HCT116 (cell line): Measurements from ENCODE around the gene LYPD8. TPM values are rescaled to one million over a fixed set of nuclear protein-coding genes. Genes with fewer than 3 reads are reported as not detected.

Experiments
- ATAC-seq: fragments of 200-7000 bp; cut with Tn5 transposase; 2 replicates; pipeline ENCODE4 v1.9.1; 2020; ENCODE audit warnings: mild to moderate bottlenecking, moderate library complexity
- BruUV-seq: library from RNA; stranded (reverse); fragments of 400-500 nt; replicated peaks from 2 replicates; lab custom pipeline; 2021; lab: Mats Ljungman, UMichigan
- CTCF ChIA-PET: fragments of 300-600 bp; sonication (Branson Sonifier 250); formaldehyde crosslinking; loops from one replicate; lab custom pipeline; 2021; ENCODE audit warnings: antibody characterized with exemption; lab: Charles Lee
- POLR2A ChIA-PET: fragments of 300-600, 350-600 bp; sonication (Branson Sonifier 250); formaldehyde crosslinking; loops from one replicate; lab custom pipeline; 2021; ENCODE audit warnings: antibody characterized with exemption; lab: Charles Lee
- RAD21 ChIA-PET, 2 experiments: fragments of 300-600 bp; sonication (Branson Sonifier 250); formaldehyde crosslinking; loops; one replicate each; lab custom pipeline; 2023; ENCODE audit warnings: low total read pairs in 2 of 2; ENCODE audit not compliant: uncharacterized antibody in 2 of 2, unreplicated experiment in 2 of 2, low non-redundant PET in 1 of 2; lab: Charles Lee
- DNase-seq: peaks from one replicate; pipeline ENCODE4 v3.0.0-alpha.2; 2010; ENCODE audit warnings: low read depth, low spot score
- H2AFZ ChIP-seq: fragments of 200-600 bp; shearing (Covaris generic), sonication (generic); 2 replicates; pipeline ENCODE4 v1.6.1; 2017; ENCODE audit warnings: low read depth, mixed run types, mixed read lengths, antibody characterized with exemption, low read length; ENCODE audit not compliant: poor library complexity, severe bottlenecking
- H3K27ac ChIP-seq: 2 replicates; pipeline ENCODE4 v1.5.1; 2012; ENCODE audit warnings: low read depth, low read length
- H3K27me3 ChIP-seq: fragments of 200-600 bp; sonication (generic); 2 replicates; pipeline ENCODE4 v1.6.1; 2016; ENCODE audit warnings: mixed run types, low read length, mixed read lengths; ENCODE audit not compliant: insufficient read depth
- H3K36me3 ChIP-seq, 2 experiments: fragments of 200-500 bp in 1 of 2; fragments of 200-600 bp in 1 of 2; sonication (Bioruptor generic) in 1 of 2; sonication (generic) in 1 of 2; 2 replicates each; pipeline versions ENCODE4 v1.5.1 to v1.6.1; 2014 to 2016; ENCODE audit warnings: low read length in 2 of 2, inconsistent platforms in 1 of 2, mixed read lengths in 1 of 2, mixed run types in 1 of 2; ENCODE audit not compliant: insufficient read depth in 2 of 2, control insufficient read depth in 1 of 2
- H3K4me1 ChIP-seq, 2 experiments: fragments of 200-600 bp in 1 of 2; sonication (generic) in 1 of 2; 2 replicates each; pipeline versions ENCODE4 v1.5.1 to v1.6.1; 2012 to 2017; ENCODE audit warnings: low read length in 2 of 2, inconsistent platforms in 1 of 2, mild to moderate bottlenecking in 1 of 2, mixed read lengths in 1 of 2, mixed run types in 1 of 2, moderate library complexity in 1 of 2; ENCODE audit not compliant: insufficient read depth in 2 of 2, control insufficient read depth in 1 of 2
- H3K4me2 ChIP-seq: fragments of 200-600 bp; sonication (generic); 2 replicates; pipeline ENCODE4 v1.6.1; 2017; ENCODE audit warnings: mixed run types, low read length, mixed read lengths
- H3K4me3 ChIP-seq, 2 experiments: fragments of 200-600 bp in 1 of 2; sonication (generic) in 1 of 2; replicated peaks in 1 of 2; 2 replicates each; pipeline ENCODE4 v1.5.1; 2011 to 2016; ENCODE audit warnings: low read length in 2 of 2, control low read depth in 1 of 2, low read depth in 1 of 2, mild to moderate bottlenecking in 1 of 2, mixed read lengths in 1 of 2, mixed run types in 1 of 2
- H3K79me2 ChIP-seq: fragments of 200-600 bp; sonication (generic); 2 replicates; pipeline ENCODE4 v1.6.1; 2017; ENCODE audit warnings: mild to moderate bottlenecking, mixed run types, low read length, moderate library complexity, mixed read lengths; ENCODE audit not compliant: insufficient read depth
- H3K9ac ChIP-seq: fragments of 200-600 bp; sonication (generic); 2 replicates; pipeline ENCODE4 v1.6.1; 2016; ENCODE audit warnings: low read length, mixed read lengths
- H3K9me2 ChIP-seq: fragments of 200-600 bp; sonication (generic), shearing (Covaris generic); 2 replicates; pipeline ENCODE4 v1.6.1; 2017; ENCODE audit warnings: mixed run types, mild to moderate bottlenecking, moderate library complexity; ENCODE audit not compliant: insufficient read depth
- H3K9me3 ChIP-seq, 2 experiments: fragments of 200-500 bp in 1 of 2; fragments of 200-600 bp in 1 of 2; sonication (Bioruptor generic) in 1 of 2; sonication (generic) in 1 of 2; 2 replicates each; pipeline ENCODE4 v1.6.1; 2014 to 2017; ENCODE audit warnings: low read length in 2 of 2, mixed read lengths in 2 of 2, inconsistent platforms in 1 of 2, low read depth in 1 of 2, mild to moderate bottlenecking in 1 of 2, mixed run types in 1 of 2, moderate library complexity in 1 of 2; ENCODE audit not compliant: control insufficient read depth in 1 of 2, insufficient read depth in 1 of 2
- H4K20me1 ChIP-seq: fragments of 200-600 bp; sonication (generic), shearing (Covaris generic); 2 replicates; pipeline ENCODE4 v1.6.1; 2017; ENCODE audit warnings: mixed run types, mild to moderate bottlenecking, moderate library complexity; ENCODE audit not compliant: insufficient read depth
- CBX3 ChIP-seq: IDR thresholded peaks from 2 replicates; pipeline ENCODE4 v1.6.1; 2012; ENCODE audit warnings: low read depth
- CEBPB ChIP-seq: IDR thresholded peaks from 2 replicates; pipeline ENCODE4 v1.6.1; 2012; ENCODE audit warnings: low read depth
- ELF1 ChIP-seq: IDR thresholded peaks from 2 replicates; pipeline ENCODE4 v1.6.1; 2012; ENCODE audit warnings: low read depth, borderline replicate concordance
- EZH2 ChIP-seq: fragments of 200-600 bp; sonication (generic); IDR thresholded peaks from 2 replicates; pipeline ENCODE4 v1.6.1; 2017; ENCODE audit warnings: antibody characterized with exemption, mixed run types
- FOSL1 ChIP-seq: IDR thresholded peaks from 2 replicates; pipeline ENCODE4 v1.6.1; 2012; ENCODE audit warnings: low read depth
- POLR2A ChIP-seq: IDR thresholded peaks from 2 replicates; pipeline ENCODE4 v1.7.0; 2011; ENCODE audit warnings: borderline replicate concordance; ENCODE audit not compliant: insufficient read depth, insufficient read length; ENCODE audit errors: extremely low read depth
- SP1 ChIP-seq: IDR thresholded peaks from 2 replicates; pipeline ENCODE4 v1.6.1; 2012; ENCODE audit warnings: low read depth
- SRF ChIP-seq: IDR thresholded peaks from 2 replicates; pipeline ENCODE4 v1.6.1; 2012; ENCODE audit warnings: low read depth
- YY1 ChIP-seq: IDR thresholded peaks from 2 replicates; pipeline ENCODE4 v1.6.1; 2011; ENCODE audit warnings: low read length, low read depth, moderate library complexity, mild to moderate bottlenecking; ENCODE audit not compliant: insufficient replicate concordance; ENCODE audit errors: extremely low read depth
- ZFX ChIP-seq: fragments of 450-650 bp; IDR thresholded peaks from 2 replicates; pipeline ENCODE4 v1.6.1; 2017
- ZNF274 ChIP-seq: fragments of 200-500 bp; sonication (Bioruptor generic); IDR thresholded peaks from 2 replicates; pipeline ENCODE4 v1.6.1; 2014; ENCODE audit warnings: mild to moderate bottlenecking, low read depth, low read length, inconsistent platforms
- intact Hi-C: fragments of 100-400 bp; cut with micrococcal nuclease; formaldehyde crosslinking; loops from 2 replicates; pipeline ENCODE4 v1.10.0; 2022
- total RNA-seq: library from RNA; stranded (reverse); gene quantifications from one replicate; pipeline ENCODE4 v1.2.1, GENCODE V29; 2021; ENCODE audit not compliant: unreplicated experiment
- TF ChIP-seq, protein P1 (sequence below): IDR thresholded peaks from 2 replicates; pipeline ENCODE4 v1.6.1; 2012
- TF ChIP-seq, protein P2 (sequence below): IDR thresholded peaks from 2 replicates; pipeline ENCODE4 v1.6.1; 2012; ENCODE audit warnings: low read depth
- TF ChIP-seq, protein P3 (sequence below), 3 experiments: fragments of 200-600 bp in 1 of 3; sonication (generic) in 1 of 3; IDR thresholded peaks in 2 of 3; conservative IDR thresholded peaks in 1 of 3; 2 replicates each; pipeline ENCODE4 v1.5.1; 2012 to 2017; ENCODE audit warnings: low read depth in 2 of 3, low read length in 2 of 3, antibody characterized with exemption in 1 of 3, borderline replicate concordance in 1 of 3, control low read depth in 1 of 3, mild to moderate bottlenecking in 1 of 3, mixed read lengths in 1 of 3, mixed run types in 1 of 3, moderate library complexity in 1 of 3; ENCODE audit not compliant: insufficient read depth in 1 of 3

Gene LYPD8
- total RNA-seq, 1 experiment from 2014 or later, result not detected

DNA sequence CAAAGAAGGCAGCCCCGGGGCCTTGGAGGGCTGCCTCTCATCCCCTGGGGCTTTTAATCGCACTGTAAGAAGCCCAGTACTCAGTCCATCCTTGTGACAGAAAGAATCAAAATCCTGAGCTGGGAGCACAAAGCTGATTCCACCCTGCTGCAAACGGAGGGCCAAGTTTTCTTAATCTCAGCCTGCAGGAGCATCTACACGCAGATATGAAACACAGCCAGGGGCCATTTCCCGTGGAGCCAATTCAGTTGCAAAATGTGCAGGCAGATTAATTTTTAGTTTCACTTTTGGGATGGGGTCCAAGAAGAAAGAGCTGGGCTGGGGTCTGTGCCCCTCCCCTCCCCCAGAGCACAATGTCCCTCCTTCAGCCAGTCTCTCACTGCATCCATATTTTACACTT lies 4.4 kb downstream of the LYPD8 start:
- peaks cover 0 to 11% of the 10 kb centered on the region in 2 experiments; a peak in 1 of 4 replicates for H3K9me3 ChIP-seq
- H3K27ac ChIP-seq, result no peak overlapping the region
- ATAC-seq (no peak), DNase-seq (no peak)
- no peak overlapping the region for H3K9ac ChIP-seq
- TF ChIP-seq SP1 (no peak), SRF (no peak), FOSL1 (no peak), ZFX (no peak), CBX3 (no peak), ZNF274 (no peak), YY1 (no peak), EZH2 (no peak), ELF1 (no peak), POLR2A (no peak), CEBPB (no peak)
- TF ChIP-seq, protein P1, sequence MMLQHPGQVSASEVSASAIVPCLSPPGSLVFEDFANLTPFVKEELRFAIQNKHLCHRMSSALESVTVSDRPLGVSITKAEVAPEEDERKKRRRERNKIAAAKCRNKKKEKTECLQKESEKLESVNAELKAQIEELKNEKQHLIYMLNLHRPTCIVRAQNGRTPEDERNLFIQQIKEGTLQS, result no peak
- TF ChIP-seq, protein P2, sequence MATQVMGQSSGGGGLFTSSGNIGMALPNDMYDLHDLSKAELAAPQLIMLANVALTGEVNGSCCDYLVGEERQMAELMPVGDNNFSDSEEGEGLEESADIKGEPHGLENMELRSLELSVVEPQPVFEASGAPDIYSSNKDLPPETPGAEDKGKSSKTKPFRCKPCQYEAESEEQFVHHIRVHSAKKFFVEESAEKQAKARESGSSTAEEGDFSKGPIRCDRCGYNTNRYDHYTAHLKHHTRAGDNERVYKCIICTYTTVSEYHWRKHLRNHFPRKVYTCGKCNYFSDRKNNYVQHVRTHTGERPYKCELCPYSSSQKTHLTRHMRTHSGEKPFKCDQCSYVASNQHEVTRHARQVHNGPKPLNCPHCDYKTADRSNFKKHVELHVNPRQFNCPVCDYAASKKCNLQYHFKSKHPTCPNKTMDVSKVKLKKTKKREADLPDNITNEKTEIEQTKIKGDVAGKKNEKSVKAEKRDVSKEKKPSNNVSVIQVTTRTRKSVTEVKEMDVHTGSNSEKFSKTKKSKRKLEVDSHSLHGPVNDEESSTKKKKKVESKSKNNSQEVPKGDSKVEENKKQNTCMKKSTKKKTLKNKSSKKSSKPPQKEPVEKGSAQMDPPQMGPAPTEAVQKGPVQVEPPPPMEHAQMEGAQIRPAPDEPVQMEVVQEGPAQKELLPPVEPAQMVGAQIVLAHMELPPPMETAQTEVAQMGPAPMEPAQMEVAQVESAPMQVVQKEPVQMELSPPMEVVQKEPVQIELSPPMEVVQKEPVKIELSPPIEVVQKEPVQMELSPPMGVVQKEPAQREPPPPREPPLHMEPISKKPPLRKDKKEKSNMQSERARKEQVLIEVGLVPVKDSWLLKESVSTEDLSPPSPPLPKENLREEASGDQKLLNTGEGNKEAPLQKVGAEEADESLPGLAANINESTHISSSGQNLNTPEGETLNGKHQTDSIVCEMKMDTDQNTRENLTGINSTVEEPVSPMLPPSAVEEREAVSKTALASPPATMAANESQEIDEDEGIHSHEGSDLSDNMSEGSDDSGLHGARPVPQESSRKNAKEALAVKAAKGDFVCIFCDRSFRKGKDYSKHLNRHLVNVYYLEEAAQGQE, result no peak
- TF ChIP-seq, protein P3, sequence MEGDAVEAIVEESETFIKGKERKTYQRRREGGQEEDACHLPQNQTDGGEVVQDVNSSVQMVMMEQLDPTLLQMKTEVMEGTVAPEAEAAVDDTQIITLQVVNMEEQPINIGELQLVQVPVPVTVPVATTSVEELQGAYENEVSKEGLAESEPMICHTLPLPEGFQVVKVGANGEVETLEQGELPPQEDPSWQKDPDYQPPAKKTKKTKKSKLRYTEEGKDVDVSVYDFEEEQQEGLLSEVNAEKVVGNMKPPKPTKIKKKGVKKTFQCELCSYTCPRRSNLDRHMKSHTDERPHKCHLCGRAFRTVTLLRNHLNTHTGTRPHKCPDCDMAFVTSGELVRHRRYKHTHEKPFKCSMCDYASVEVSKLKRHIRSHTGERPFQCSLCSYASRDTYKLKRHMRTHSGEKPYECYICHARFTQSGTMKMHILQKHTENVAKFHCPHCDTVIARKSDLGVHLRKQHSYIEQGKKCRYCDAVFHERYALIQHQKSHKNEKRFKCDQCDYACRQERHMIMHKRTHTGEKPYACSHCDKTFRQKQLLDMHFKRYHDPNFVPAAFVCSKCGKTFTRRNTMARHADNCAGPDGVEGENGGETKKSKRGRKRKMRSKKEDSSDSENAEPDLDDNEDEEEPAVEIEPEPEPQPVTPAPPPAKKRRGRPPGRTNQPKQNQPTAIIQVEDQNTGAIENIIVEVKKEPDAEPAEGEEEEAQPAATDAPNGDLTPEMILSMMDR (IDR thresholded peaks at IDR 0.05 in 2 of 3, conservative IDR thresholded peaks at IDR 0.05 in 1 of 3; ENCODE audit: borderline replicate concordance in 1 of 3, insufficient read depth in 1 of 3, low read depth in 2 of 3, low read length in 2 of 3), result no peak
- intact Hi-C loops, result no loop called here
- no peak overlapping the region for H3K4me3 ChIP-seq
- no peaks in the 10 kb centered on the region for H3K4me1 ChIP-seq
- no peaks in the 10 kb centered on the region for H4K20me1 ChIP-seq
- RAD21 ChIA-PET, result no interaction called here
- POLR2A ChIA-PET, result no interaction called here
- H3K27me3 ChIP-seq, result no peaks in the 10 kb centered on the region
- H3K79me2 ChIP-seq, result no peaks in the 10 kb centered on the region
- no peak overlapping the region for H2AFZ ChIP-seq
- no peak overlapping the region for H3K4me2 ChIP-seq
- no peaks in the 10 kb centered on the region for H3K9me2 ChIP-seq
- no peaks in the 10 kb centered on the region for H3K36me3 ChIP-seq
- BruUV-seq, result no TSS peak
- CTCF ChIA-PET, result no interaction called here
